ENCODE data around the gene NOL11.

NOL11 gene

DNA sequence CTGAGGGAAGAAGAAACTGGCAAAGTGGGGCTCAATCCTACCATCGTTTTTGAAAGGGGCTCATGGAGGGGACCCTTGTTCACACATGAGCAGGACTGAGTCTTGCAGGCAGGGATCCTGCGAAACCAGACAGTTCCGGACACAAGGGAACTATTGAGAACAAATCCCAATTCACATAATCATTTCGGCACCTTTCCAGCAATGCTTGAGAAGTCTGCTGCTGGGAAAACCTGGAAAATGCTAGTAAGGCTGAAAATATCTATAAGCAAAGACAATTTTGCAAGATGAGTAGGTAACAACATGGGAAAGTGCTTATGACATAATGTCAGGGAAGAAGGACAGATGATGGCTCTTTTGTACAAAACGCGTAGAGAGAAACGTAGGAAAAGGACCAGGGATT lies 55.5 kb downstream of the NOL11 start:
- no peak for TF ChIP-seq CTCF (IDR thresholded peaks at IDR 0.05; ENCODE audit: borderline replicate concordance, insufficient read depth, low read depth, low read length)
- H3K4me3 ChIP-seq (ENCODE audit: low read depth, low read length) = no peak overlapping the region

- TF ChIP-seq CTCF (IDR thresholded peaks at IDR 0.05; ENCODE audit: borderline replicate concordance, insufficient read depth, low read depth, low read length) = peak; percentile 68
- H3K4me3 ChIP-seq (ENCODE audit: low read depth, low read length) = no peak overlapping the region
These were observed 61.4 kb downstream of the NOL11 start for GRCh38 chr17:67779098-67779672.

GRCh38 chr17:67784364-67785121 lies 66.8 kb downstream of the NOL11 start:
- no peak overlapping the region for H3K4me3 ChIP-seq (ENCODE audit: low read depth, low read length)
- no peak for TF ChIP-seq CTCF (IDR thresholded peaks at IDR 0.05; ENCODE audit: borderline replicate concordance, insufficient read depth, low read depth, low read length)

DNA sequence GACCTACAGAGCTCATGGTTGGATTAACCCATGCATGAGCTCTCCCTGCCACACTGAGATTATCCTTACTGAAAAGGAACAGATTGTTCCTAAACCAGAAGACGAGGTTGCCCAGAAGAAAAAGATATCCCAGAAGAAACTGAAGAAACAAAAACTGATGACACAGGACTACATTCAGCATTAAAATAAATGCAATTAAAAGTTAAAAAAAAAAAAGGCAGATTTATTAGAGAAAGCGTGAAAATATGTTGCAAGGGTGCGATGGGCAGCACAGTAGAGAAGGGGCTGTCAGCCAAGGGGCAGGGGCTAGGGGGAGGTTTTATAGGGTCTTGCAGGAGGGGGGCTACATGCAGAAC lies 67.4 kb downstream of the NOL11 start:
- no peak for TF ChIP-seq CTCF (IDR thresholded peaks at IDR 0.05; ENCODE audit: borderline replicate concordance, insufficient read depth, low read depth, low read length)
- H3K4me3 ChIP-seq (ENCODE audit: low read depth, low read length) = no peak overlapping the region

DNA sequence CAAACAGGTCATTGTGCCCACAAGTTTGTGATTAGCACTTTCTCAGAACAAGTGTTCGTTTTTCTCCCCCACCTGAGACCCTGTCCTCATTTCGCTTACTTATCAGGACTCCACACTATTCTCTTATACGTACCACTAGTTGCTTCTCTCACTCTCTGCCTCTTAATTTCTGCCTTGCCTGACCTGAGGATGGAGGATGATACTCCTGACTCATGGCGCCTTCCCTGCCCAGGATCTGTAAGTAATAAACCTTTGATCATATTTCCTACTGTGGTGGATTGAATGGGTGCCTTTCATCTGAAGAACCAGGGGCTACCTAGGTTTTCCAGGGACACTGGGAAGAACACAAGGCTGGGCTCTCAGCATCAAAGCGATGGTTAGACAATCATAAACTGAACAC lies 67.8 kb downstream of the NOL11 start:
- H3K4me3 ChIP-seq (ENCODE audit: low read depth, low read length) = no peak overlapping the region
- TF ChIP-seq CTCF (IDR thresholded peaks at IDR 0.05; ENCODE audit: borderline replicate concordance, insufficient read depth, low read depth, low read length) = no peak

Measured in GM12875 (cell line).